NB4 (cell line): Measurements from ENCODE around the gene MALRD1.

Experiments
- MYC ChIP-seq: IDR thresholded peaks from 2 replicates; pipeline ENCODE4 v1.6.1; 2011; ENCODE audit warnings: low read depth, low read length
- POLR2A ChIP-seq: IDR thresholded peaks from 2 replicates; pipeline ENCODE4 v1.6.1; 2011; ENCODE audit warnings: mild to moderate bottlenecking; ENCODE audit not compliant: insufficient read length; ENCODE audit errors: extremely low read depth
- TF ChIP-seq, protein P1 (sequence below): IDR thresholded peaks from one replicate; pipeline ENCODE4 v1.5.1; 2012; ENCODE audit warnings: low read depth, low read length
- TF ChIP-seq, protein P2 (sequence below): IDR thresholded peaks from 2 replicates; pipeline ENCODE4 v1.6.1; 2011; ENCODE audit warnings: low read depth, low read length

DNA sequence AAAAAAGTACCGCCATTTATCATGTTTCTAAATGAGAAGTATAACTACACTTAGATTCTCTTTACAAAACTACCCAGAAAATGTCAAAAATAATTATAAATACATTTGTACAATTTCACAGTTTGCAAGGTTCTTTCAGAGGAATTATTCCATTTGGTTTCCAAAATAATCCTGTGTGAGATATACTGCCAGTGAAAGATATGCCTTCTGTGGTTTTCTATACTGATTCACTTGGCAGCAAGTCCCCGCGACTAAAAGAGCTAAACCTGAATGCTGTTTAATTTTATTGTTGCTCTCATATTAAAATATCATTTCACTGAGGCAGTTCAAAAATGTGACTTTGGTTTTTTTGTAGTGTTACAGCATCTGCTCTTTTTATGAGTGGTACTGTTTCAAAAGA, 402.8 kb downstream of the MALRD1 start:
- TF ChIP-seq POLR2A (no peak), MYC (no peak)
- TF ChIP-seq, protein P1, sequence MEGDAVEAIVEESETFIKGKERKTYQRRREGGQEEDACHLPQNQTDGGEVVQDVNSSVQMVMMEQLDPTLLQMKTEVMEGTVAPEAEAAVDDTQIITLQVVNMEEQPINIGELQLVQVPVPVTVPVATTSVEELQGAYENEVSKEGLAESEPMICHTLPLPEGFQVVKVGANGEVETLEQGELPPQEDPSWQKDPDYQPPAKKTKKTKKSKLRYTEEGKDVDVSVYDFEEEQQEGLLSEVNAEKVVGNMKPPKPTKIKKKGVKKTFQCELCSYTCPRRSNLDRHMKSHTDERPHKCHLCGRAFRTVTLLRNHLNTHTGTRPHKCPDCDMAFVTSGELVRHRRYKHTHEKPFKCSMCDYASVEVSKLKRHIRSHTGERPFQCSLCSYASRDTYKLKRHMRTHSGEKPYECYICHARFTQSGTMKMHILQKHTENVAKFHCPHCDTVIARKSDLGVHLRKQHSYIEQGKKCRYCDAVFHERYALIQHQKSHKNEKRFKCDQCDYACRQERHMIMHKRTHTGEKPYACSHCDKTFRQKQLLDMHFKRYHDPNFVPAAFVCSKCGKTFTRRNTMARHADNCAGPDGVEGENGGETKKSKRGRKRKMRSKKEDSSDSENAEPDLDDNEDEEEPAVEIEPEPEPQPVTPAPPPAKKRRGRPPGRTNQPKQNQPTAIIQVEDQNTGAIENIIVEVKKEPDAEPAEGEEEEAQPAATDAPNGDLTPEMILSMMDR: no peak
- TF ChIP-seq, protein P2, sequence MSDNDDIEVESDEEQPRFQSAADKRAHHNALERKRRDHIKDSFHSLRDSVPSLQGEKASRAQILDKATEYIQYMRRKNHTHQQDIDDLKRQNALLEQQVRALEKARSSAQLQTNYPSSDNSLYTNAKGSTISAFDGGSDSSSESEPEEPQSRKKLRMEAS: no peak
